DND-41 (cell line): ENCODE measurements around the gene FBP1.

ENCODE experiments used
- ATAC-seq: fragments of 200-7000 bp; cut with Tn5 transposase; 3 replicates; pipeline ENCODE4 v1.9.1; 2021; ENCODE audit warnings: low read depth; ENCODE audit not compliant: insufficient read depth
- DNase-seq: peaks from one replicate; pipeline ENCODE4 v3.0.0-alpha.2; 2020
- H2AFZ ChIP-seq: 2 replicates; pipeline ENCODE4 v1.6.0; 2012; ENCODE audit warnings: low read depth, low read length
- H3K27ac ChIP-seq: 2 replicates; pipeline ENCODE4 v1.5.1; 2012; ENCODE audit warnings: low read length, inconsistent platforms
- H3K27me3 ChIP-seq: fragments of 200-600 bp; sonication (generic); 2 replicates; pipeline ENCODE4 v1.6.0; 2012; ENCODE audit warnings: low read length, mild to moderate bottlenecking, inconsistent platforms; ENCODE audit not compliant: insufficient read depth, poor library complexity
- H3K36me3 ChIP-seq: 2 replicates; pipeline ENCODE4 v1.5.1; 2012; ENCODE audit warnings: low read length, inconsistent platforms; ENCODE audit not compliant: insufficient read depth
- H3K4me1 ChIP-seq: 2 replicates; pipeline ENCODE4 v1.5.1; 2012; ENCODE audit warnings: mild to moderate bottlenecking, low read length; ENCODE audit not compliant: insufficient read depth
- H3K4me2 ChIP-seq: 2 replicates; pipeline ENCODE4 v1.6.0; 2012; ENCODE audit warnings: mild to moderate bottlenecking, moderate library complexity, low read length, inconsistent platforms; ENCODE audit not compliant: insufficient read depth
- H3K4me3 ChIP-seq, 2 experiments: fragments of 200-600 bp in 1 of 2; shearing (Covaris generic) in 1 of 2; 2 replicates each; pipeline ENCODE4 v1.5.1; 2012 to 2016; ENCODE audit warnings: inconsistent platforms in 2 of 2, low read length in 2 of 2, mild to moderate bottlenecking in 2 of 2, low read depth in 1 of 2, moderate library complexity in 1 of 2
- H3K79me2 ChIP-seq: 2 replicates; pipeline ENCODE4 v1.6.0; 2012; ENCODE audit warnings: low read length, inconsistent platforms; ENCODE audit not compliant: insufficient read depth
- H3K9ac ChIP-seq: 2 replicates; pipeline ENCODE4 v1.6.0; 2012; ENCODE audit warnings: low read depth, mild to moderate bottlenecking, inconsistent platforms, low read length, moderate library complexity
- H3K9me3 ChIP-seq: 2 replicates; pipeline ENCODE4 v1.5.1; 2012; ENCODE audit warnings: low read length, moderate library complexity, mild to moderate bottlenecking, inconsistent platforms; ENCODE audit not compliant: insufficient read depth, severe bottlenecking
- H4K20me1 ChIP-seq: 2 replicates; pipeline ENCODE4 v1.6.0; 2012; ENCODE audit warnings: low read length; ENCODE audit not compliant: insufficient read depth
- EZH2 ChIP-seq: IDR thresholded peaks from 3 replicates; pipeline ENCODE4 v1.6.1; 2012; ENCODE audit warnings: borderline replicate concordance, low read depth, mild to moderate bottlenecking, moderate library complexity, low read length, inconsistent platforms; ENCODE audit not compliant: severe bottlenecking
- TF ChIP-seq, protein P1 (sequence below): IDR thresholded peaks from 2 replicates; pipeline ENCODE4 v1.5.1; 2012; ENCODE audit warnings: borderline replicate concordance, low read length, moderate library complexity, mild to moderate bottlenecking; ENCODE audit not compliant: poor library complexity, severe bottlenecking; ENCODE audit errors: extremely low read depth

Gene FBP1

DNA sequence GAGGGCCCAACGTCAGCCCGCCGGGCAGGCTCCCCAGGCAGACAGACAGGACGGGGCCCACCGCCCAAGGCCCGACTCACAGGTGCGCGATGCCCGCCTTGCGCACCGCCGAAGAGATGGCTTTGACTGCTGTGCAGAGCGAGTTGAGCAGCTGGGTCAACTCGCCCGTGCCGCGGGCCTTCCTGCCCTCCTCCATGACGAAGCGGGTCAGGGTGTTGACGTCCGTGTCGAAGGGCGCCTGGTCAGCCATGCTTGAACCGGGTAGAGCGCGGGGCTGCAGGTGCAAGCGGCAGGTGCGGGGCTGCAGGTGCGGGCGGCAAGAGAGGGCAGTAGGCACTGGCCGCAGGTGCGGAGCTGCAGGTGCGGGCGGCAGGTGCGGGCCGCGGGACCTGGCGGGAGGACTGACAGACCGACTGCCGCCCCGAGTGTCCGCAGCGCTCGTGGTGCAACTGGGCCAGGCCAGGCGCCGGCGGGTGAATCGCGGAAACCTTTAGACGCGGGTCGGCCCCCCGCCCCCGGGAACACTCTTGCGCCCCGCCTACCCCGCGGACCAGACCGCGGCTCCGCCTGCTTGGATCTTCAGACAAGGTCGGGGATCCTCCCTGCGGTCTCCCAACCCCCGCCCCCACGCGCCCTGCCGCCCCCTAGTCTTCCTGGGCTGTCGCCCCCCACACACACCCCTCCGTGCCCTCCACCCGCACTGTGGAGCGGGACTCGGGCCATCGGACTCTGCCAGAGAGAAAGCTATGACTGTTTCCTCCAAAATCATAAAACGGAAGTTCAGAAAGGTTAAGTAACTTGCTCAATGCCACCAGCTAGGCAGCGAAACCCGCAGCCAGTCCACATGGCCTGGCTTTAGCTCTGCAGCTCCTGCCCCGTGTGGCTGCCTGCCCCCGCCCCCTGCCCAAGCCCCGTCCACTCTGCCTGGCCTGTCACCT lies at the start of gene FBP1:
Gene FBP1 (minus strand): TSS at position 458 of the 938 bp plus-strand sequence. CDS start 208 bp downstream, at position 250.
- Histone ChIP-seq H3K4me3 (no peak within 1 kb of the TSS), H3K9ac (no peak within 1 kb of the TSS), H3K36me3 (no peaks in the 10 kb centered on the region), H3K9me3 (no peaks in the 10 kb centered on the region), H3K79me2 (no peaks in the 10 kb centered on the region), H3K4me2 (no peak within 1 kb of the TSS), H3K27me3 (no peaks in the 10 kb centered on the region), H3K27ac (no peak within 1 kb of the TSS), H3K4me1 (no peaks in the 10 kb centered on the region), H4K20me1 (no peaks in the 10 kb centered on the region), H2AFZ (no peak within 1 kb of the TSS)
- TF ChIP-seq EZH2, result no peak
- TF ChIP-seq, protein P1, sequence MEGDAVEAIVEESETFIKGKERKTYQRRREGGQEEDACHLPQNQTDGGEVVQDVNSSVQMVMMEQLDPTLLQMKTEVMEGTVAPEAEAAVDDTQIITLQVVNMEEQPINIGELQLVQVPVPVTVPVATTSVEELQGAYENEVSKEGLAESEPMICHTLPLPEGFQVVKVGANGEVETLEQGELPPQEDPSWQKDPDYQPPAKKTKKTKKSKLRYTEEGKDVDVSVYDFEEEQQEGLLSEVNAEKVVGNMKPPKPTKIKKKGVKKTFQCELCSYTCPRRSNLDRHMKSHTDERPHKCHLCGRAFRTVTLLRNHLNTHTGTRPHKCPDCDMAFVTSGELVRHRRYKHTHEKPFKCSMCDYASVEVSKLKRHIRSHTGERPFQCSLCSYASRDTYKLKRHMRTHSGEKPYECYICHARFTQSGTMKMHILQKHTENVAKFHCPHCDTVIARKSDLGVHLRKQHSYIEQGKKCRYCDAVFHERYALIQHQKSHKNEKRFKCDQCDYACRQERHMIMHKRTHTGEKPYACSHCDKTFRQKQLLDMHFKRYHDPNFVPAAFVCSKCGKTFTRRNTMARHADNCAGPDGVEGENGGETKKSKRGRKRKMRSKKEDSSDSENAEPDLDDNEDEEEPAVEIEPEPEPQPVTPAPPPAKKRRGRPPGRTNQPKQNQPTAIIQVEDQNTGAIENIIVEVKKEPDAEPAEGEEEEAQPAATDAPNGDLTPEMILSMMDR, result no peak
- ATAC-seq (no peak), DNase-seq (no peak)

- Histone ChIP-seq H3K9me3 (no peaks in the 10 kb centered on the region), H3K27me3 (no peaks in the 10 kb centered on the region), H3K4me1 (no peaks in the 10 kb centered on the region), H3K27ac (no peak overlapping the region), H3K4me2 (no peak overlapping the region), H2AFZ (no peak overlapping the region), H4K20me1 (no peaks in the 10 kb centered on the region), H3K9ac (no peak overlapping the region), H3K4me3 (no peak overlapping the region), H3K36me3 (no peaks in the 10 kb centered on the region), H3K79me2 (no peaks in the 10 kb centered on the region)
- ATAC-seq (no peak), DNase-seq (no peak)
- TF ChIP-seq EZH2, result no peak
- TF ChIP-seq, protein P1, result no peak
Measured at GRCh38 chr9:94687451-94687850, 48.1 kb upstream of the FBP1 start.

DNA sequence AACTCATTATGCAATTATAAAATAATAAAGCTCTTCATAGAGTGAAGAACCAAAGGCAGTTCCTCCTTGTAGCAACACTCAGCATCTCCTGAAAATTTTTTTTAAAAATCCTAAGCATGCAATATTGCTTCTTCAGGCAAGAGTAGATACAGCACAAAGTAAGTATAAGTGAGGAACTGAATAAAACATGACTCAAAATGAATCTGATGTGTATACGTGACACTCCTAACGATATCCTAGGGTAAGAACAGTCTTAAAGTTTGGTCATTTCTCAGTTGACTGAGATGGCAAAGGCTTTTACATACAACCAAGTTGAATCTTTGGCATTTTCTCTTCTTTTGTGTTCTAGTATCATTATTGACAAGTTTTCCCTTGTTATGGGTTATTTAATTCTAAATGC lies 46.0 kb upstream of the FBP1 start:
- ATAC-seq (no peak), DNase-seq (no peak)
- Histone ChIP-seq H3K4me2 (no peak overlapping the region), H3K27ac (no peak overlapping the region), H3K4me1 (no peaks in the 10 kb centered on the region), H3K27me3 (no peaks in the 10 kb centered on the region), H3K9me3 (no peaks in the 10 kb centered on the region), H3K9ac (no peak overlapping the region), H3K79me2 (no peaks in the 10 kb centered on the region), H2AFZ (no peak overlapping the region), H4K20me1 (no peaks in the 10 kb centered on the region), H3K36me3 (no peaks in the 10 kb centered on the region), H3K4me3 (no peak overlapping the region)
- TF ChIP-seq, protein P1, result no peak
- TF ChIP-seq EZH2, result no peak
